Spleen (tissue), 7 donors: ENCODE measurements around the gene CTSD.

ENCODE experiments used
- POLR2AphosphoS5 ChIP-seq, 3 donors: sonication (generic); formaldehyde crosslinking; IDR thresholded peaks; one replicate each; pipeline ENCODE4 v1.5.1; 2017; ENCODE audit warnings: antibody characterized with exemption in 3 of 3
- TF ChIP-seq, protein P1 (sequence below), 11 experiments: fragments of 200-600 bp in 7 of 11; fragments of 450-650 bp in 4 of 11; sonication (generic) in 4 of 11; IDR thresholded peaks in 8 of 11; conservative IDR thresholded peaks in 3 of 11; 1 replicate in 7 of 11; 2 replicates in 4 of 11; pipeline versions ENCODE4 v1.4.0 to v1.8.0; 2016 to 2021; ENCODE audit warnings: antibody characterized with exemption in 11 of 11, inconsistent platforms in 4 of 11, mild to moderate bottlenecking in 1 of 11
- donor health status: DM: no; HTN: no; CAD: no; lungs with moderate emphysema.
- donor health status: DM: no; HTN: no; CAD: no.
- donor health status: DM: no; HTN: no; CAD: no.

DNA sequence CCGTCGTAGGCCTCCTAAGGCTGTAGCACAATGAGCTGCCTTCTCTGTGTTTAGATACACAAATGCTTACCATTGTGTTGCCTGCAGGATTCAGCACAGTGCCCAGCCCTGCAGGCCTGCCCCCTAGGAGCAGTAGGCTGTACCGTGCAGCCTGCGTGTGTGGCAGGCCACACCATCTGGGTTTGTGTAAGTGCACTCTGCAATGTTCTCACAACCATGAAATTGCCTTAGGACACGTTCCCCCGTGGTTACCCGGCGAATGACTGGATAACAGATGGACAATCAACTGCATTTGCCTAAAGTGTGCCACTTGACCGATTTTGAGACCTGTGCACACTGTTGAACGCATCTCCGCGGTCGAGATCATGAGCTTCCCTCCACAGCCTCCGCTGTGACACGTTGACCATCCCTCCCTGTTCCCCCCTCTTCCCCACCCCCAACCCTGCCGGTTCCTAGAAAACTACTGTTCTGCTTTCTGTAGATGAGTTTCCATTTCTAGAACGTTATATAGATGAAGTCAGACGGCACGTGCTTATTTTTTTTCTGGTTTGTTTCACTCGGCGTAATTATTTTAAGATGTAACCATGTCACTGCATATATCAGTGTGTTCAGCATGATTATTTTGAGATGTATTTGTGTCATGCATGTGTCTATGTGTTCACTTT lies 22.2 kb upstream of the CTSD start:
- TF ChIP-seq, protein P1, sequence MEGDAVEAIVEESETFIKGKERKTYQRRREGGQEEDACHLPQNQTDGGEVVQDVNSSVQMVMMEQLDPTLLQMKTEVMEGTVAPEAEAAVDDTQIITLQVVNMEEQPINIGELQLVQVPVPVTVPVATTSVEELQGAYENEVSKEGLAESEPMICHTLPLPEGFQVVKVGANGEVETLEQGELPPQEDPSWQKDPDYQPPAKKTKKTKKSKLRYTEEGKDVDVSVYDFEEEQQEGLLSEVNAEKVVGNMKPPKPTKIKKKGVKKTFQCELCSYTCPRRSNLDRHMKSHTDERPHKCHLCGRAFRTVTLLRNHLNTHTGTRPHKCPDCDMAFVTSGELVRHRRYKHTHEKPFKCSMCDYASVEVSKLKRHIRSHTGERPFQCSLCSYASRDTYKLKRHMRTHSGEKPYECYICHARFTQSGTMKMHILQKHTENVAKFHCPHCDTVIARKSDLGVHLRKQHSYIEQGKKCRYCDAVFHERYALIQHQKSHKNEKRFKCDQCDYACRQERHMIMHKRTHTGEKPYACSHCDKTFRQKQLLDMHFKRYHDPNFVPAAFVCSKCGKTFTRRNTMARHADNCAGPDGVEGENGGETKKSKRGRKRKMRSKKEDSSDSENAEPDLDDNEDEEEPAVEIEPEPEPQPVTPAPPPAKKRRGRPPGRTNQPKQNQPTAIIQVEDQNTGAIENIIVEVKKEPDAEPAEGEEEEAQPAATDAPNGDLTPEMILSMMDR (IDR thresholded peaks at IDR 0.05 in 8 of 11, conservative IDR thresholded peaks at IDR 0.05 in 3 of 11) = no peak
- no peak for TF ChIP-seq POLR2AphosphoS5 (IDR thresholded peaks at IDR 0.05)
